Panc1 (cell line): ENCODE results near the gene ELMO1. TPM values are rescaled to one million over a fixed set of nuclear protein-coding genes. Genes with fewer than 3 reads are reported as not detected.
A peak's percentile ranks its signal among the peaks of the same experiment; 100 is the strongest.

ENCODE experiments used
- ATAC-seq: fragments of 200-7000 bp; cut with Tn5 transposase; 2 replicates; pipeline ENCODE4 v1.9.1; 2020; ENCODE audit warnings: mild to moderate bottlenecking, moderate library complexity
- BruUV-seq: library from RNA; stranded (reverse); fragments of 400-500 nt; replicated peaks from 2 replicates; lab custom pipeline; 2021; lab: Mats Ljungman, UMichigan
- CTCF ChIA-PET: fragments of 300-600 bp; sonication (Branson Sonifier 250); formaldehyde crosslinking; loops from one replicate; lab custom pipeline; 2022; ENCODE audit warnings: antibody characterized with exemption; lab: Charles Lee
- POLR2A ChIA-PET: fragments of 300-600 bp; sonication (Branson Sonifier 250); formaldehyde crosslinking; loops from one replicate; lab custom pipeline; 2022; ENCODE audit warnings: antibody characterized with exemption; lab: Charles Lee
- DNase-seq: peaks from one replicate; pipeline ENCODE4 v3.0.0-alpha.2; 2010; ENCODE audit warnings: low read depth, low spot score
- H3K27ac ChIP-seq: 2 replicates; pipeline ENCODE4 v1.5.1; 2011; ENCODE audit warnings: mild to moderate bottlenecking, low read length, inconsistent platforms
- H3K27me3 ChIP-seq: fragments of 200-500 bp; sonication (Bioruptor generic); 2 replicates; pipeline ENCODE4 v1.6.0; 2014; ENCODE audit warnings: low read length, inconsistent platforms; ENCODE audit not compliant: control insufficient read depth, insufficient read depth
- H3K36me3 ChIP-seq: fragments of 200-500 bp; sonication (Bioruptor generic); 2 replicates; pipeline ENCODE4 v1.5.1; 2014; ENCODE audit warnings: inconsistent platforms, mild to moderate bottlenecking, low read length, moderate library complexity; ENCODE audit not compliant: control insufficient read depth, insufficient read depth
- H3K4me1 ChIP-seq: 2 replicates; pipeline ENCODE4 v1.5.1; 2011; ENCODE audit warnings: inconsistent platforms, mild to moderate bottlenecking, low read length, moderate library complexity; ENCODE audit not compliant: control insufficient read depth, insufficient read depth
- H3K4me3 ChIP-seq, 2 experiments: 2 replicates each; pipeline ENCODE4 v1.5.1; 2011 to 2012; ENCODE audit warnings: low read depth in 2 of 2, low read length in 2 of 2, mild to moderate bottlenecking in 2 of 2, inconsistent platforms in 1 of 2, moderate library complexity in 1 of 2
- H3K9me3 ChIP-seq: fragments of 200-500 bp; sonication (Bioruptor generic); 2 replicates; pipeline ENCODE4 v1.5.1; 2014; ENCODE audit warnings: low read depth, mild to moderate bottlenecking, inconsistent platforms, low read length, moderate library complexity; ENCODE audit not compliant: control insufficient read depth, insufficient read depth
- CTCF ChIP-seq: fragments of 450-650 bp; IDR thresholded peaks from 2 replicates; pipeline ENCODE4 v1.5.1; 2017; ENCODE audit warnings: mild to moderate bottlenecking
- POLR2AphosphoS5 ChIP-seq: IDR thresholded peaks from 2 replicates; pipeline ENCODE4 v1.6.1; 2012; ENCODE audit warnings: mild to moderate bottlenecking, low read depth, low read length, moderate library complexity
- REST ChIP-seq, 2 experiments: IDR thresholded peaks; 2 replicates each; pipeline ENCODE4 v1.6.1; 2011 to 2012; ENCODE audit warnings: low read depth in 2 of 2, control low read depth in 1 of 2, low read length in 1 of 2, mild to moderate bottlenecking in 1 of 2, moderate library complexity in 1 of 2; ENCODE audit not compliant: insufficient read depth in 1 of 2
- SIN3A ChIP-seq: IDR thresholded peaks from 2 replicates; pipeline ENCODE4 v1.6.1; 2012; ENCODE audit warnings: low read depth, mild to moderate bottlenecking, low read length, moderate library complexity, borderline replicate concordance; ENCODE audit not compliant: insufficient read depth
- TCF7L2 ChIP-seq: IDR thresholded peaks from 2 replicates; pipeline ENCODE4 v1.6.1; 2011; ENCODE audit warnings: mild to moderate bottlenecking, low read depth, low read length, inconsistent platforms
- in situ Hi-C: cut with HindIII; loops from 2 replicates; pipeline ENCODE4 v1.10.0; 2016; ENCODE audit warnings: low sequenced_read_pairs, low pct_unique_long_range_greater_than_20kb
- intact Hi-C: fragments of 100-400 bp; cut with micrococcal nuclease; formaldehyde crosslinking; loops from one replicate; pipeline ENCODE4 v1.10.0; 2022; ENCODE audit not compliant: unreplicated experiment
- microRNA-seq: library from miRNA; unstranded; fragments of <30 nt; microRNA quantifications from one replicate; pipeline ENCODE4 v1.1.0, GENCODE V29; 2020; ENCODE audit not compliant: unreplicated experiment
- total RNA-seq: library from RNA; stranded (reverse); gene quantifications from one replicate; pipeline ENCODE4 v1.2.1, GENCODE V29; 2021; ENCODE audit not compliant: unreplicated experiment

Gene ELMO1
- total RNA-seq, 1 experiment from 2014 or later = 0.80 TPM

- ChIA-PET CTCF (no interaction called here), POLR2A (interaction anchor here (0.5 kb wide), 1 partner anchor 341 kb away, joined by 4 read pairs; no protein-coding TSS in a partner anchor)
- Histone ChIP-seq H3K4me3 (no peak overlapping the region), H3K27ac (no peak overlapping the region), H3K27me3 (no peaks in the 10 kb centered on the region), H3K9me3 (no peaks in the 10 kb centered on the region), H3K36me3 (no peaks in the 10 kb centered on the region), H3K4me1 (no peaks in the 10 kb centered on the region)
- DNase-seq (no peak), ATAC-seq (0 out of 2 replicates have a peak, but pooled peaks have one; percentile 26)
- in situ Hi-C loops (no loop called here), intact Hi-C loops (no loop called here)
- BruUV-seq = no TSS peak
- TF ChIP-seq CTCF (no peak), SIN3A (no peak), REST (IDR thresholded peaks at IDR 0.05; ENCODE audit: insufficient read depth in 1 of 2, low read depth in 2 of 2, low read length in 1 of 2) (no peak), TCF7L2 (no peak), POLR2AphosphoS5 (no peak)
These were observed 639.6 kb downstream of the ELMO1 start for GRCh38 chr7:36809086-36809485.

GRCh38 chr7:36806891-36807290, 641.8 kb downstream of the ELMO1 start:
- intact Hi-C loops (no loop called here), in situ Hi-C loops (no loop called here)
- CTCF ChIA-PET = no interaction called here
- BruUV-seq = no TSS peak
- TF ChIP-seq CTCF (no peak), POLR2AphosphoS5 (no peak), REST (IDR thresholded peaks at IDR 0.05; ENCODE audit: insufficient read depth in 1 of 2, low read depth in 2 of 2, low read length in 1 of 2) (no peak), TCF7L2 (no peak), SIN3A (no peak)
- H3K27ac ChIP-seq = no peak overlapping the region
- ATAC-seq (no peak), DNase-seq (no peak)
- H3K36me3 ChIP-seq = no peaks in the 10 kb centered on the region
- no peaks in the 10 kb centered on the region for H3K4me1 ChIP-seq
- POLR2A ChIA-PET = no interaction called here
- no peak overlapping the region for H3K4me3 ChIP-seq
- H3K9me3 ChIP-seq = no peaks in the 10 kb centered on the region
- no peaks in the 10 kb centered on the region for H3K27me3 ChIP-seq

Small RNAs within 50 kb of the gene (microRNA-seq; reads per million reads assigned to microRNA genes)
- gene MIR1200 = not detected

Other genes starting within 250 kb of the ELMO1 start
- gene GPR141, start 234.9 kb upstream of the ELMO1 start, total RNA-seq = not detected